CD14-positive monocyte (primary cell): ENCODE results near the gene SPAG16. TPM values are rescaled to one million over a fixed set of nuclear protein-coding genes. Genes with fewer than 3 reads are reported as not detected.

Experiments
- DNase-seq, 3 donors: peaks; one replicate each; pipeline ENCODE4 v3.0.0-alpha.2; 2011 to 2022
- H2AFZ ChIP-seq: 2 replicates; pipeline ENCODE4 v1.6.0; 2012; ENCODE audit warnings: mild to moderate bottlenecking, low read depth, low read length, inconsistent platforms; ENCODE audit not compliant: insufficient read depth, poor library complexity, severe bottlenecking
- H3K27ac ChIP-seq, 2 donors: 1 replicate in 1 of 2; 2 replicates in 1 of 2; pipeline ENCODE4 v1.5.1; 2012 to 2013; ENCODE audit warnings: low read length in 2 of 2, control low read depth in 1 of 2, inconsistent platforms in 1 of 2, low read depth in 1 of 2, mild to moderate bottlenecking in 1 of 2
- H3K27me3 ChIP-seq, 2 donors: one replicate each; pipeline versions ENCODE4 v1.6.0 to v1.6.1; 2011 to 2013; ENCODE audit warnings: low read length in 2 of 2; ENCODE audit not compliant: control insufficient read depth in 2 of 2, insufficient read depth in 2 of 2
- H3K36me3 ChIP-seq, 2 donors: replicated peaks in 1 of 2; 1 replicate in 1 of 2; 2 replicates in 1 of 2; pipeline versions ENCODE4 v1.5.1 to v1.6.1; 2012 to 2013; ENCODE audit warnings: low read length in 2 of 2, control low read depth in 1 of 2, inconsistent platforms in 1 of 2, mild to moderate bottlenecking in 1 of 2; ENCODE audit not compliant: insufficient read depth in 2 of 2, control insufficient read depth in 1 of 2
- H3K4me1 ChIP-seq, 2 donors: 1 replicate in 1 of 2; 2 replicates in 1 of 2; pipeline versions ENCODE4 v1.5.1 to v1.6.1; 2012 to 2013; ENCODE audit warnings: low read length in 2 of 2, control low read depth in 1 of 2, inconsistent platforms in 1 of 2, mild to moderate bottlenecking in 1 of 2, moderate library complexity in 1 of 2; ENCODE audit not compliant: insufficient read depth in 2 of 2, control insufficient read depth in 1 of 2
- H3K4me2 ChIP-seq: replicated peaks from 2 replicates; pipeline ENCODE3; 2012; ENCODE audit warnings: low read length, moderate library complexity, mild to moderate bottlenecking; ENCODE audit not compliant: poor library complexity, severe bottlenecking; ENCODE audit errors: extremely low read depth
- H3K4me3 ChIP-seq, 3 experiments: fragments of 200-600 bp in 1 of 3; sonication (generic) in 1 of 3; replicated peaks in 1 of 3; 1 replicate in 2 of 3; 2 replicates in 1 of 3; pipeline ENCODE4 v1.5.1; 2011 to 2013; ENCODE audit warnings: low read length in 3 of 3, mild to moderate bottlenecking in 3 of 3, control low read depth in 2 of 3, low read depth in 2 of 3, inconsistent platforms in 1 of 3, moderate library complexity in 1 of 3
- H3K79me2 ChIP-seq: 2 replicates; pipeline ENCODE4 v1.6.0; 2012; ENCODE audit warnings: mild to moderate bottlenecking, control low read depth, inconsistent platforms, low read length, moderate library complexity; ENCODE audit not compliant: insufficient read depth
- H3K9ac ChIP-seq: 2 replicates; pipeline ENCODE4 v1.6.0; 2017; ENCODE audit warnings: low read length, mild to moderate bottlenecking; ENCODE audit not compliant: insufficient read depth, poor library complexity, severe bottlenecking
- H3K9me3 ChIP-seq, 2 donors: replicated peaks in 1 of 2; 1 replicate in 1 of 2; 2 replicates in 1 of 2; pipeline versions ENCODE4 v1.5.1 to v1.6.1; 2012 to 2013; ENCODE audit warnings: low read length in 2 of 2, control low read depth in 1 of 2; ENCODE audit not compliant: control insufficient read depth in 1 of 2, insufficient read depth in 1 of 2
- H4K20me1 ChIP-seq: 2 replicates; pipeline ENCODE4 v1.6.0; 2012; ENCODE audit warnings: mild to moderate bottlenecking, low read length, control low read depth, moderate library complexity; ENCODE audit not compliant: insufficient read depth
- H3K27ac Mint-ChIP-seq, 7 donors: one replicate each; pipeline ENCODE4 v1.8.0; 2020; ENCODE audit warnings: mild to moderate bottlenecking in 7 of 7, mixed read lengths in 7 of 7, moderate library complexity in 6 of 7, inconsistent platforms in 2 of 7
- H3K27me3 Mint-ChIP-seq, 3 donors: one replicate each; pipeline ENCODE4 v1.8.0; 2021 to 2022; ENCODE audit warnings: low read depth in 3 of 3, mild to moderate bottlenecking in 3 of 3, mixed read lengths in 3 of 3, moderate library complexity in 3 of 3, inconsistent platforms in 1 of 3
- H3K36me3 Mint-ChIP-seq, 2 donors: one replicate each; pipeline ENCODE4 v1.8.0; 2020; ENCODE audit warnings: mixed read lengths in 2 of 2, inconsistent platforms in 1 of 2, mild to moderate bottlenecking in 1 of 2
- H3K4me1 Mint-ChIP-seq: one replicate; pipeline ENCODE4 v1.8.0; 2020; ENCODE audit warnings: mild to moderate bottlenecking, mixed read lengths
- H3K4me3 Mint-ChIP-seq, 2 donors: one replicate each; pipeline ENCODE4 v1.8.0; 2020; ENCODE audit warnings: mild to moderate bottlenecking in 2 of 2, mixed read lengths in 2 of 2, moderate library complexity in 1 of 2
- H3K9me3 Mint-ChIP-seq, 7 donors: one replicate each; pipeline ENCODE4 v1.8.0; 2020 to 2022; ENCODE audit warnings: mixed read lengths in 7 of 7, mild to moderate bottlenecking in 6 of 7, moderate library complexity in 6 of 7, inconsistent platforms in 2 of 7
- CTCF ChIP-seq: fragments of 200-600 bp; IDR thresholded peaks from one replicate; pipeline ENCODE4 v1.8.0; 2022; ENCODE audit warnings: antibody characterized with exemption, mild to moderate bottlenecking
- WGBS: methylation state at CpG from one replicate; pipeline ENCODE4 v1.1.5; 2013; ENCODE audit warnings: missing lambda C conversion rate; ENCODE audit not compliant: insufficient coverage; 5-methylcytosine and 5-hydroxymethylcytosine counted together
- intact Hi-C, 2 donors: fragments of 100-400 bp; cut with micrococcal nuclease; formaldehyde crosslinking; loops; one replicate each; pipeline versions ENCODE4 v1.15.0 to v1.15.1; 2023
- polyA plus RNA-seq, 3 donors: library from polyadenylated mRNA; depleted of rRNA in 1 of 3; unstranded in 2 of 3; stranded (reverse) in 1 of 3; fragments of 300-500 nt in 2 of 3; fragments of >200 nt in 1 of 3; fragmentation: Illumina TruSeq in 2 of 3; gene quantifications; 1 replicate in 2 of 3; 2 replicates in 1 of 3; pipeline ENCODE4 v1.2.3, GENCODE V29; 2012 to 2021

The SPAG16 gene
- polyA plus RNA-seq, 3 donors, result 0.12 to 0.30 TPM; not detected in 1

GRCh38 chr2:214035091-214035852 is 751.0 kb downstream of the SPAG16 start:
- Histone ChIP-seq H3K4me1 (no peaks in the 10 kb centered on the region), H3K9ac (no peak overlapping the region), H3K79me2 (no peaks in the 10 kb centered on the region), H3K27me3 (no peaks in the 10 kb centered on the region), H3K27ac (no peak overlapping the region), H3K9me3 (peaks cover 9 to 21% of the 10 kb centered on the region in 2 donors), H3K4me3 (no peak overlapping the region), H3K4me2 (no peak overlapping the region), H3K36me3 (no peaks in the 10 kb centered on the region), H4K20me1 (no peaks in the 10 kb centered on the region), H2AFZ (no peak overlapping the region)
- DNase-seq, result no peak
- no peaks in the 10 kb centered on the region for H3K27me3 Mint-ChIP-seq
- intact Hi-C loops, result no loop called here
- no peak overlapping the region for H3K4me3 Mint-ChIP-seq
- peaks cover 1% of the 10 kb centered on the region for H3K4me1 Mint-ChIP-seq
- no peak for TF ChIP-seq CTCF
- WGBS, result 85% methylated on average over 7 of the region's 8 CpGs
- peaks cover 5 to 14% (median 7%) of the 10 kb centered on the region in 7 donors for H3K9me3 Mint-ChIP-seq
- H3K27ac Mint-ChIP-seq, result no peak overlapping the region
- no peaks in the 10 kb centered on the region for H3K36me3 Mint-ChIP-seq

- WGBS, result no CpG with 5 or more reads among the region's 2 CpGs
- intact Hi-C loops, result no loop called here
- no peak overlapping the region for H2AFZ ChIP-seq
- Mint-ChIP-seq H3K27ac (no peak overlapping the region), H3K4me1 (peaks cover 1% of the 10 kb centered on the region), H3K9me3 (peaks cover 5 to 14% (median 7%) of the 10 kb centered on the region in 7 donors), H3K27me3 (no peaks in the 10 kb centered on the region), H3K4me3 (no peak overlapping the region), H3K36me3 (no peaks in the 10 kb centered on the region)
- no peak for TF ChIP-seq CTCF
- H3K4me1 ChIP-seq, result no peaks in the 10 kb centered on the region
- no peaks in the 10 kb centered on the region for H4K20me1 ChIP-seq
- no peaks in the 10 kb centered on the region for H3K79me2 ChIP-seq
- no peak overlapping the region for H3K9ac ChIP-seq
- H3K4me3 ChIP-seq, result no peak overlapping the region
- no peak overlapping the region for H3K27ac ChIP-seq
- H3K27me3 ChIP-seq, result no peaks in the 10 kb centered on the region
- H3K4me2 ChIP-seq, result no peak overlapping the region
- no peaks in the 10 kb centered on the region for H3K36me3 ChIP-seq
- no peak for DNase-seq
- H3K9me3 ChIP-seq, result peaks cover 11 to 21% of the 10 kb centered on the region in 2 donors
These were observed 751.7 kb downstream of the SPAG16 start for GRCh38 chr2:214035921-214036320.
